ENCODE measurements around the gene RHBDL3.
"Not testable (repeated sequence)": the region's sequence is repeated elsewhere in the genome, so short reads cannot be mapped to it uniquely, and the experiment has no call there.

RHBDL3 gene, protein sequence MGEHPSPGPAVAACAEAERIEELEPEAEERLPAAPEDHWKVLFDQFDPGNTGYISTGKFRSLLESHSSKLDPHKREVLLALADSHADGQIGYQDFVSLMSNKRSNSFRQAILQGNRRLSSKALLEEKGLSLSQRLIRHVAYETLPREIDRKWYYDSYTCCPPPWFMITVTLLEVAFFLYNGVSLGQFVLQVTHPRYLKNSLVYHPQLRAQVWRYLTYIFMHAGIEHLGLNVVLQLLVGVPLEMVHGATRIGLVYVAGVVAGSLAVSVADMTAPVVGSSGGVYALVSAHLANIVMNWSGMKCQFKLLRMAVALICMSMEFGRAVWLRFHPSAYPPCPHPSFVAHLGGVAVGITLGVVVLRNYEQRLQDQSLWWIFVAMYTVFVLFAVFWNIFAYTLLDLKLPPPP

DNA sequence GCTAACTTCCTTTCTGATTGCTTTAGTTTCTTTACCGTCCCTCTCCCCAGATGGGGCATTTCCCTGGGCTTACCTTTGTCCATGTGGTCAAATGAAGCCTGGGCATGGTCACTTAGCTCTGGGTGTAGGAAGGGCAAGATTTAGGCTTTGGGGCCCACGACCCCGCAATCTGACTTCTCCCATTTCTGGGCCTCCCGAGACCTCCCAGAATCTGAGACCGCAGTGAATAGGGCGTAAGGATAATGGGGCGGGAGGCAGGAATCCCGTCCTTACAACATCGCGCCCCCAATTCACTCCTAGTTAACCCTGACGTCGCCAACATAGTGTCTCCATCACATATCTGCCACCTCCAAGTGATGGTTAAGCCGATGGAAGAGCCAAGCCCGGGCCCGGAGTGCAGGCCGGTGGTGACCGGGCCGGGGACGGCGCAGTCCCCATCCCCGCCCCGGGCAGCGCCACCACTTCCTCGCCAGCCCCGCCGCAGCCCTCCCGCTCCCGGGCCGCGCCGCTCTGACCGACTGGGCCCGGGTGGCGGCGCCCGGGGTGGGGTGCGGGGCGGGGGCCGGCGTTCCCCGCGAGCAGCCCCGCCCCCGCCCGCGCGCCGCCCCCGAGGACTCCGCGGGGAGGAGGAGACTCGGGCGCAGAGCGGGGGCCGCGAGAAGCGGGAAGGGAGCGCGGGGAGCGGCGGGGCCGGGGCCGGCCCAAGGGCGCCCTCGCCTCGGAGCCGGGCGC lies at the start of gene RHBDL3:
RHBDL3 (plus strand) TSS at position 641 of the 732 bp plus-strand sequence. CDS start 358 bp downstream, outside the sequence.
- no peak for DNase-seq

DNA sequence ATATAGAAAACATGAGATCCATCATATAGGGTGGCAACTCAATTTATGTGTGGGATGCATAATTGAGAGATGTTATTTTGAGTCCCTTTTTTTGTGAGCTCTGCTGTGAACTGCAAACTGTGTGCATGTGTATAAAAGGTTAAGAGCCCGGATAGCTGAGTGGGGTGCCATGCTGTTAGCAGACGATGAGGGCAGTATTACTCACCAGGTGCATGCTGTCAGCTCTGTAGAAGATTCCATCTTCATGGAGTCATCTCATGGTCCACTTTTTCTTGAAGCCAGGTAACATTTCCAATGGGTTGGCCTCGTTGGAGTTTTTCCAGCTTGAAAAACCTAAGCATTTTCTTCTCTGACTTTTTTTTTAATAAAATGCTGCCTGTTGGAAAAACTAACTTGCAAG lies 43.0 kb upstream of the RHBDL3 start:
- DNase-seq = no peak

DNA sequence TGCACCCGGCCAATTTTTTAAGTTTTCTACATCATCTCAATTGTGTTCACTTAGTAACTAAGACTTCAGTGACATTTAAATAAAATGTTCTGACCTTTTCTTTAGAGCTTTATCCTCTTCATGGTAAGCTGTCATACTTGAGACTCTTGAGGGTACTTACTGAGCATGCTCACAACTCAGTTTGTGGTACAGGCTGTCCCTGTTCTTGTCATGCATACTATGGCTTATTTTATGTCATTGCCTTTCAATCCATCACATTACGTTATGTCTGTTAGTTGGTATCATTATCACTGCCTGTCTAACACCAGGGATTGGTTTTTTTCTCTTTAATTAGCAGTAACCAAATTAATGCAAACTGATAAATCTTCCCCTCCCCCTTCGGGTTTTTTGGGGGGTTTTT lies 41.9 kb upstream of the RHBDL3 start:
- DNase-seq = no peak

DNA sequence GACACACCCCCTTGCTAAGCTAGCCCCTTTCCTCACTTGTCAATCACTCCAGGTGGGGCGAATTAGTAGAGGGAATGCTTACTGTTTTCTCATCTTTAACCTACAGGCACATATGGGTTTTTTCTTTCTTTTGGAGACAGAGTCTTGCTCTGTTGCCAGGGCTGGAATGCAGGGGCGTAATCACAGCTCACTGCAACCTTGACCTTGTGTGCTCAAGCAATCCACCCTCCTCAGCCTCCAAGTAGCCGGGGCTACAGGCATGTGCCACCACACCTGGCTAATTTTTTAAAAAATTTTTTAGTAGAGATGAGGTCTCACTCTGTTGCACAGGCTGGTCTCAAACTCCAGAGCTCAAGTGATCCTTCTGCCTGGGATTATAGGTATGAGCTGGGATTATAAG lies 38.7 kb upstream of the RHBDL3 start:
- DNase-seq = no peak

DNA sequence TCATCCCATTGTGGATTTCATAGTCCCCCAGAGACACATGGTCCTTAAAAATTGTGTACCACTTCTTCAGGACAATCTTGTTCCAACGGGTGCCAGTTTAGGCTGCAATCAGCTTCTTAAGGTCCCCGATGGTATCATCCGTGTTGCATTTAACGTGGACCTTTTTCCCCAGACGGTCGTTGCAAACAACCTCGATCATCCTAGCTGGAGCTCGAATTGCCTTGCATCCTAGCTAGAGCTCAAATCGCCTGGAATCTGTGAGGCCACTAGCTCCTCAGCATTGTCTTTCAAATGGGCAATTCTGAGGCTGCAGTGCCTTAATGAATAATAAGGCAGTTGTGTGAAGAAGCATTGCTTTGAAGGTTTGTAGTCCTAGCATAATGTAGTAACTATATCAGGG lies 37.7 kb upstream of the RHBDL3 start:
- no peak for DNase-seq

DNA sequence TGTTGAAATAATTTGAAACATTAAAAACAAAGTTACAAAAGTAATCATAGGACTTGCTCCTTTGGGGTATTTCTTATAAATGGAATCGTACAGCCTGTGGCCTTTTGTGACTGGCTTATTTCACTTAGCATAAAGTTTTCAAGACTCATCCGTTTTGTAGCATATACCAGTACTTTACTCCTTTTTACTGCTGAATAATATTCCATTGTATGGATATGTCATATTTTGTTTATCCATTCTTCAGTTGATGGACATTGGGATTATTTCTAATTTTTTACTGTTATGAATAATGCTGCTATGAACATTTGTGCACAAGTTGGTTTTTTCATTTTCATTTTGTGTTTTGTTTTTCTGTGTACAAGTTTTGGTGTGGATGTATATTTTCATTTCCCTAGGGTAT lies 30.0 kb upstream of the RHBDL3 start:
- no peak for DNase-seq

DNA sequence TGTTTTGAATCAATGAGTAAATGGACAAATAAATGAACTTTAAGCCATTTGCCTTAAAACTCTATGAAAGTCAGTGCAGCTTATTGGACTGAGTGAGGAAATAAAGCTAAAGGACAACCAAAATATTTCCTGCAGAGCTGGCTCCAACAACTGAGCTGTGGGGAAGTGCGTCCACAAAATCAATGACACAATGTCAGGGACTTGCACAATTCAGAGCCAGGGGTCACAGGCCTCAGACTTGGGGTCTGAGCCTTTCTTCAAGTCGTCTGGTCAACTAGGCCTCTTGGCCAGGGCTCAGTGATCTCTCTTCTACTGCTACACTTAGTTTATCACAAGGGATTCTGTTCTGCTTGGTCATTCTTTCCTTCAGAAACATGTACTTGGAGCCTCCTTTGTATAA lies 26.2 kb upstream of the RHBDL3 start:
- DNase-seq = no peak

DNA sequence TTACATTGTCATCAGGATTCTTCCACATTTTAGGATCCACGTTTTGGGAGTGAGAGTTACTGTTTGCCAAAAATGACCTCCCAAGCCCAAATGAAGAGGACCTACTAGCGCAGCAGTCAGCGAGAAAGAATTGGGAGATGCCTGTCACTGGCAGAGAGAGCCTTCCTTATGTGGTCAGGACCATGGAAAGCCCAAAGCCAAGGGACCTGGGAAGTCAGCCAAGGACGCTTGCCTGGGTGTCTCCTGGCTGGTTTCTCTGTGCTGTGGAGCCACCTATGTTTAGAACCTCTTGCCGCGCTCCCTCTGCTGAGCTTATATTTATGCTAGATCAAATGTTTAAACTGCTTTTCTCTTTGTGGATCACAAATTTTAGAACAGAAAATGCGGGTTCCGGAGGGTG lies 24.9 kb upstream of the RHBDL3 start:
- DNase-seq = no peak

DNA sequence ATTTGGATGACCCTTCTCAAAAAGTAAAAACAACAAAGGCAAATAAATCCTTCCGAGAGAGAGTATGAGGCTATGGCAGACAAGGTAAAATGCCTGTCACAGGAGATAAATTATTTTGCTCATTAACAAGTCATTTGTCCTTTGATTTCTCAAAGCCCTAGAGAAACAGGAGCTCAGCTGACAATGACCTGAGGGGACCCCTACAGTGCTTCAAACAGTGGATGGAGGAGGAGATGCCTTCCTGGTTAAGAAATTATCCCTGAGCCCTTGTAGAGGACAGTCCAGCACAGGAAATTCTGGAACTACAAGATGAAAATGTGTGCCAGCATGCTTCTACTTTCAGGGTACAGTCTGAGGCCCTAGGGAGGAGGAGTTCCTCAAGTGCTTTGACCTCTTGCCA lies 24.0 kb upstream of the RHBDL3 start:
- no peak for DNase-seq

DNA sequence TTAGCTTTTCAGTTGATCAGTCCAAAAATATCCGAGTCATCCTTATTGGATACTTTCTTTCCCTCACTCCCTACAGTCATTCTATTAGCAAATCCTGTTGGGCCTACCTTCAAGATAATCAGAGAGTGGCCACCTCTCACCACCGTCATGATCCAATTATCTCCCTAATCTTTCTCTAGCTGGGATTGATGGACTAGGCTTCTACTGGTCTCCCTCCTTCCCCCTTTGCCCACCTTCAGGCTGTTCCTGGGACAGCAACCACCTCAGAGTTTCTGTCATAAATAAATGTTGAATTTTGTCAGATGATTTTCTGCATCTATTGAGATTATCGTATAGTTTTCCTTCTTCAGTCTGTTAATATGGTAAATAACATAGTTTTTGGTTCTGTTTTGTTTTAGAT lies 16.2 kb upstream of the RHBDL3 start:
- DNase-seq = no peak

DNA sequence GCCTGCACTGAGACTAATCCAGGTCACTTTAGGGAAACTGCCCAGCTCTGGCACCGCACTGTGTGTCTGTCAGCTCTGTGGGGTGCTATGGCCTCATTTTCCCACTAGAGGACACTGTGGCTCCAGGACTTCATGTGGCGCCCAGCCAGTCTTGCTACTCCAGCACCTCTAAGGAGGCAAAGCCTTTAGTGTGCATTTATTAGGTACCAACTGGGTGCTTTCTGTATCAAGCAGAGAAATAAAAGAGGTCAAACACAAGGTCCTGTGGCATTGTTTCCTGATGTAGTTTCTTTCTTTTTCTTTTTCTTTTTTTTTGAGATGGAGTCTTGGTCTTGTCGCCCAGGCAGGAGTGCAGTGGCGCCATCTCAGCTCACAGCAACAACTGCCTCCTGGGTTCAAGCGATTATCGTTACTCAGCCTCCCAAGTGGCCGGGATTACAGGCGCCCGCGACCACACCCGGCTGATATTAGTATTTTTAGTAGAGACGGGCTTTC lies 12.5 kb upstream of the RHBDL3 start:
- peak; percentile 27 for DNase-seq

DNA sequence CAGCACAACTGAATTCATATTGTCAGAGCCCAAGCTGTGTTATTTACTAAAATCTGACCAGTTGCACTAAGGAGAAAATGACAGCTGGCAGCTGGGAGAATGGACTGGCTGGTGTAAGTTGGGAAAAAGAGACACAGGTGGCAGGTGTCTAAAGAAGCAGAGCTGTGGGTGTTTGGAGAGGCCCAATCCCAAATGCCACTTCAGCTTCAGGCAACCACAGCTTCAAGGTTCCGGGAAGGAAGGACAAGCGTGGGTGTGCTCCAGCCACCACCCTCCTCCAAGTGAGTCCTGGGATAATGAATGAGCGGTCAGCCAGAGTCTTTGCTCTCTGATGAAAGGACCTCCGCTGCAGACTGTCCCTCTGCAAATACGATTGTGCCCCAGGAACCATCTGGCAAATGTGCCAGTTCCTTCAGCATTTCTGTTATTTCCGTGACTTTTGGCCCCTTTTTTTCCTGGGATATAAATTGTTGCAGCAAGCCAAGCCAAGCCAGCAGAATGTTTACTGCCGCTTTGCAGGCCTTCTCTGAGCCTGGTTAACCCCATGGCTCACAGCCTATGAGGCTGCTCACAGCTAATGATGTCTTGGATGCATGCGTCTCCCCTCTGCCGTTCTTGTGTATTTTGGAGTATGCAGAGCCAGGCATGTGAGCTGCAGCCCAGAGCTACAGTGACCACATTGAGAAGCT lies 9.5 kb upstream of the RHBDL3 start:
- no peak for DNase-seq

DNA sequence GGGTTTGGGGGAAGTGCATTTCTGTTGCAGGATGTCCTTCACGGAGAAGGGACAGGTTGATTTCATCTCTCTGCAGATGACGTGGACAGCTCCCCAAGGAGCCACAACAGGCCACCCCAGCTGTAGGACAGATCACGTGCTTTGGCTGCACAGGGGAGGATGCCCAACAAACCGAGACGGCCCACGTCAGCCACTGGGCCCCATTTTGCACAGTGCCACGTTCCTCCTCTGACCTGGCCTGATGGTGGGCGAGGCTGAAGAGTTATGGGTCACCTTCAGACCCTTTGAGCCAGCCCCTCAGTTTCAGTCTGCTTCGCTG lies 9.0 kb upstream of the RHBDL3 start:
- DNase-seq = no peak

DNA sequence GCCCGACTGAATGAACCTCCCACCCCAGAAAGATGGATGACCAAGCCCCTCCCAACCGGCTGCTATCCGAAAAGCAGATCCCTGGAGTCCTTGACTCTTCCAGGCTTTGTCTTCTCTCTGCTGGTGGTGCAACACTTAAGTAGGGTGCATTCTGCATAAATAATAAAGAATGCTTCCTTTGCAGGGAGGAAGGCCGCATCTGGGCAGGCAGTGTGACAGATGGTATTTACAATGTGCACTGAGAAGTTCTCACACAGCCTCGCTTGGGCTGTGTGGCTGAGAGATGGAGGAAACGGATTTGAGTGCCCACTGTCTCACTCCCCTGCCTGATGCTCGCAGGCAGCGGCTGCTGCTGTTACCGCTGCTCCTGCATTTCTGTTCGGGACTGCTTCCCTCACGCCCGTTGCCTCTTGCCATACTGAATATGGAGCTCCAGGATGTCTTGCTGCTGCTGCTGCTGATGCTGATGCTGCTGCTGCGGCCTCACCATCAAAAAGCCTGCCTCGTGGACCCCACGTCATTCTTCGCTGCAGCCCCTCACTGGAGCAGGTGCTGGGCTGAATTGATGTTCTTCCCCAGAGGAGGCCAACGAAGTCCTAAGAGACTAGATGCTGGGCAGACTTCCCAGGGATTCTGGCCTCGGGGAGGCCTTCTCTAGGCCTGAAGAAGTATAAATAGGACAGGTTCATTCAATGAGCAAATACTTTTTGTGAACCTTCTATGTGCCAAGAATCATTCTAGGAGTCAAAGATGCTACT lies 7.1 kb upstream of the RHBDL3 start:
- DNase-seq = no peak

DNA sequence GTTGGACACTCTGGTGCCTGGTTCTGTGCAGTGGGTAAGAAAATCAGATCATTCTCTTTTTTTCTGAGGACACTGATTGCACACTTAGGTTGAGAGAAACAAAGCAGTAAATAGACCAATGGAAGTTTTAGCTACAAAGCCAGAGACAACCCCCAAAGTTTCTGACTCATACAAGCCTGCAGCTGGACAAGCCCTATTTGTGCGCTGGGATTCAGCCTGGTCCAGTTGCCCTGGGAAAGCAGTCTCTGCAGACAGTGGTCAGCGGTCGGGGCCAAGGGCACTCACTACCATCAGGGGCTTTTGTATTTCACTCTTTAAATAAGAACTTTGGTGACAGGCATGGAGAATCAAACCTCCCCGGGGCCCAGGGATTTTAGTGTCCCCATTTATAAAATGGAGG lies 6.0 kb upstream of the RHBDL3 start:
- no peak for DNase-seq

DNA sequence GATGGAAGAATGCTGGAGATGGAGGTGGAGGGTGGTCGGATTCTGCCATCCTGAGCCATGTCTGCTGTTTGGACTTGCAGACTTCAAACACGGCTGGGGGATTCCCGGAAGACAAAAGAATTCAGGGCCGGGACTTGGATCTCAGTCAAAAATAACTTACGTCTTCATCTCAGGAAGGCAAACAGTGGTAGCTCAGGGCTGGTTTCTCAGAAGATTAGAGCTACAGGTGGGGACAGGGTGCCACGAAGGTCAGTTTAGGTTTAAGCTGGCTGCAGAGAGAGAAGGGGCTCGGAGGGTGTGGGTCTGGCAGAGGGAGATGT lies 4.3 kb upstream of the RHBDL3 start:
- no peak for DNase-seq

DNA sequence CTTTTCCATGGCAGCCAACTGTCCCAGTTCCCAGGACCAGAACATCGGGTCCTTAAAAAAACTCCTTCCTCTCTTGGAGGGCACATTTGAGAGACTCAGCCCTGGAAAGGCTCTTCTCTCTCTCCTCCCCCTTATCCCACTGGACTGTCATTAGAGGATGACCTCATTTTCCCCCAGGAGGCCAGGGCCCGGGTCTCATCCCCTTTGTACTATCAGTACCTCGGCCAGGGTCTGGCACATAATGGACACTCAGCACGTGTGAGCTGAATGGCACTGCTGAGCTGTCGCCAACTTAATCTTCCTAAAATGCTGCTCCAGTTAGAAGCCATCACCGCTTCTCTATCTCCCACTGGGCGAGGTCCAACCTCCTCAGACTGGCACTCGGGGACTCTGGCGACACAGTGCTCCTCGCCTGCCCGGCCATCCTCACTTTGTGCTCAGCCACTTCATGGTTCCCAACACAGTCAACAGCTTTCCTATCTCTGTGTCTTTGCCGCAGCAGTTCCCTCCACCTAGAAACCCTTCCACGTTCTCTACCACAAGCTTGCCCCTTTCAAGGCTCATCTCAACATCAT lies 3.6 kb upstream of the RHBDL3 start:
- DNase-seq = no peak

DNA sequence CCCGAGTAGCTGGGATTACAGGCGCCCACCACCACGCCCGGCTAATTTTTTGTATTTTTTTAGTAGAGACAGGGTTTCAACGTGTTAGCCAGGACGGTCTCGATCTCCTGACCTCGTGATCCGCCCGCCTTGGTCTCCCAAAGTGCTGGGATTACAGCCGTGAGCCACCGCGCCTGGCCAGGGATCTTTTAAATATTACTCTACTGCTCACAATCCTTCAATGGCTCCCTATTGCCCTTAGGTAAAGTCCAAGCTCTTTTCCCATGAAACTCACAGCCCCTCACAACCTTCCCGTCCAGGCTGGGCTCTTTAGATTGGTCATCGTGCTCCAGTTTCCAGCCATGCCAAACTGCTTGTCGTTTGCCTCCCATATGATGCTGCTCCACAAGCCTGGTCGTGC lies 2.1 kb upstream of the RHBDL3 start:
- not testable (repeated sequence) for DNase-seq

DNA sequence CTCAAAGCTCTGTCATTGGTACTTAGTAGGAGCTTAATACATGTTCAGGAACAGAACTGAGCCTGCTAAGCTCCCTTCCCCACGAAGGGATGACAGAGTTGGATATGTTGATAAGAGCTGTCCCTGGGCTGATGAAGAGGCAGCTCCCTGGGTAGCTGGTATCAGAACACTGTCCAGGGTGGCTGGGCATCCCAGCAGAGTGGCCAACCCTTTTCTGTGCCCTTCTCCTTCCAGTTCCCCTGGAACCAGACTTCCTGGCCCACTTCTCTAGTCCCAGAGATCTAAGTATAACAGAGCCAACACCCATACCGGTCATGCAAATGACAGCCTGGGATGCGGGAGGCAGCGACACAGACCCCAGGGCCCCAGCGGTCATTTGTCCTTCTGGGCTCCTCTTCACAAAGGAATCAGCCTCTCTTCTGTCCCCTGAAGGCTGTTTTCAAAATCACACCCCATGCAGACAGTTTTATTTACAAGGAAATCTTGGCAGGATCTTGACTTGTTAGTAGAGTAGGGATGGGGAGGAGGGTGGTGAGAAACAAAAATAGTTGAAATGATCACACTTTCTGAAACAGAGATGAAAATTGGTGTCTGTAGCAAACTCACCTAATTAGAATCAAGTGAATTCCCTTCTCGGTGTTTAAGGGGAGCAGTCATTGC lies 1.4 kb upstream of the RHBDL3 start:
- DNase-seq = no peak

DNA sequence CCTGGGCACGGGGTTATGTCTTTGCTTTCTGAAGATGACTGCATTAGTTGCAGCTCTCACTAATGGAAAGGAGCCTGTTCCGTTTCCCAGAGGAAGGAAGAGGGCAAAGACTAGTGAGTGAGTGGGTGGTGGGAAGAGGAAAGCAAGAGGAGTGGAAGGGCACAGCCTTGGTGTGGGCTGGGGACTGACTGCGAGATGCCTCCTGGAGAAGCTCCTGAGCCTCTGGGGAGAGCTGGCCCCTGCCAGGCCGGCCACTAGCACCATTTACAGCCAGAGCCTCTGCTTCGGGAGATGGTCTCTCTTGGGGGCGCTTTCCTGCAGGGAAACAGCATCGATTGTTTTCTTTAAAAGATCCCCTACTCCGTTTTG lies 825 bp upstream of the RHBDL3 start:
- DNase-seq = no peak

DNA sequence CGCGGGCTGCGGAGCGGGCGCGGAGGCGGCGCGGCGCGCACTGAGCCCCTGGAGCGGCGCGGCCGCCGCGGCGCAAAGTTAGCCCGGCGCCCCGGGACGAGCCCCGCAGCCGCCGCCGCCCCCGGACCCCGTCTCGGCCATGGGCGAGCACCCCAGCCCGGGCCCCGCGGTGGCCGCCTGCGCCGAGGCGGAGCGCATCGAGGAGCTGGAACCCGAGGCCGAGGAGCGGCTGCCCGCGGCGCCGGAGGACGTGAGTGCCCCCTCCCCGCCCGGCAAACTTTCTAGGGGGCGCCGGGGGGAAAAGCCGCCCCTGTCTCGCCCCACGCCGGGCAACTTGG lies 388 bp downstream of the RHBDL3 start:
- DNase-seq = no peak
